IMR-90 (cell line): ENCODE measurements around the gene RELN. TPM values are rescaled to one million over a fixed set of nuclear protein-coding genes. Genes with fewer than 3 reads are reported as not detected.

Experiments used
- ATAC-seq: fragments of 200-7000 bp; cut with Tn5 transposase; 2 replicates; pipeline ENCODE4 v1.9.1; 2020; ENCODE audit warnings: low read depth, mild to moderate bottlenecking, moderate library complexity
- BruUV-seq: library from RNA; stranded (reverse); fragments of 400-500 nt; replicated peaks from 2 replicates; lab custom pipeline; 2021; lab: Mats Ljungman, UMichigan
- CTCF ChIA-PET: fragments of 300-600 bp; formaldehyde crosslinking; extraction: SDS; loops from one replicate; lab custom pipeline; 2021; ENCODE audit warnings: antibody characterized with exemption; lab: Yijun Ruan, JAX
- POLR2A ChIA-PET: fragments of 300-600 bp; sonication (Branson Sonifier 250); formaldehyde crosslinking; loops from one replicate; lab custom pipeline; 2022; ENCODE audit warnings: antibody characterized with exemption; ENCODE audit not compliant: unreplicated experiment; lab: Charles Lee
- DNase-seq: peaks from one replicate; pipeline ENCODE4 v3.0.0; 2013
- H2AFZ ChIP-seq: replicated peaks from 2 replicates; pipeline ENCODE3; 2013; ENCODE audit warnings: low read length, mild to moderate bottlenecking; ENCODE audit not compliant: poor library complexity
- H2AK5ac ChIP-seq: 2 replicates; pipeline ENCODE4 v1.6.1; 2013; ENCODE audit warnings: low read depth, low read length, inconsistent platforms
- H2AK9ac ChIP-seq: replicated peaks from 2 replicates; pipeline ENCODE3; 2013; ENCODE audit warnings: mild to moderate bottlenecking, low read depth, low read length, moderate library complexity; ENCODE audit not compliant: poor library complexity
- H2BK120ac ChIP-seq: 2 replicates; pipeline ENCODE4 v1.6.1; 2013; ENCODE audit warnings: low read depth, low read length, inconsistent platforms
- H2BK15ac ChIP-seq: 3 replicates; pipeline ENCODE4 v1.6.1; 2013; ENCODE audit warnings: low read depth, low read length, inconsistent platforms
- H2BK20ac ChIP-seq: 2 replicates; pipeline ENCODE4 v1.6.1; 2013; ENCODE audit warnings: low read depth, mild to moderate bottlenecking, inconsistent platforms, low read length, moderate library complexity
- H2BK5ac ChIP-seq: 2 replicates; pipeline ENCODE4 v1.6.1; 2013; ENCODE audit warnings: mild to moderate bottlenecking, low read depth, low read length, inconsistent platforms; ENCODE audit not compliant: poor library complexity, severe bottlenecking
- H3K14ac ChIP-seq: replicated peaks from 2 replicates; pipeline ENCODE4 v1.6.1; 2013; ENCODE audit warnings: low read depth, low read length, inconsistent platforms
- H3K18ac ChIP-seq: 2 replicates; pipeline ENCODE4 v1.6.1; 2013; ENCODE audit warnings: low read depth, low read length, control low read depth
- H3K23ac ChIP-seq: 2 replicates; pipeline ENCODE4 v1.6.1; 2013; ENCODE audit warnings: low read depth, low read length, inconsistent platforms
- H3K27ac ChIP-seq: 2 replicates; pipeline ENCODE4 v1.5.1; 2013; ENCODE audit warnings: mild to moderate bottlenecking, control low read depth, low read length; ENCODE audit not compliant: insufficient read depth
- H3K27me3 ChIP-seq: 2 replicates; pipeline ENCODE4 v1.6.1; 2013; ENCODE audit warnings: low read length; ENCODE audit not compliant: control insufficient read depth, insufficient read depth
- H3K36me3 ChIP-seq: 2 replicates; pipeline ENCODE4 v1.6.1; 2013; ENCODE audit warnings: low read length, mixed read lengths; ENCODE audit not compliant: control insufficient read depth, insufficient read depth
- H3K4ac ChIP-seq: 2 replicates; pipeline ENCODE4 v1.6.1; 2013; ENCODE audit warnings: low read depth, low read length, inconsistent platforms
- H3K4me1 ChIP-seq: 2 replicates; pipeline ENCODE4 v1.6.1; 2013; ENCODE audit warnings: low read length, mixed read lengths; ENCODE audit not compliant: control insufficient read depth, insufficient read depth
- H3K4me2 ChIP-seq: 2 replicates; pipeline ENCODE4 v1.6.1; 2013; ENCODE audit warnings: low read depth, mild to moderate bottlenecking, control low read depth, low read length, moderate library complexity
- H3K4me3 ChIP-seq: 2 replicates; pipeline ENCODE4 v1.5.1; 2013; ENCODE audit warnings: low read depth, mild to moderate bottlenecking, control low read depth, low read length, moderate library complexity; ENCODE audit not compliant: insufficient read depth
- H3K56ac ChIP-seq: 2 replicates; pipeline ENCODE4 v1.6.1; 2013; ENCODE audit warnings: low read length, inconsistent platforms; ENCODE audit not compliant: insufficient read depth; ENCODE audit errors: extremely low read depth
- H3K79me1 ChIP-seq, 2 experiments: 2 replicates each; pipeline ENCODE4 v1.6.1; 2013; ENCODE audit warnings: low read length in 2 of 2, inconsistent platforms in 1 of 2, low read depth in 1 of 2
- H3K9ac ChIP-seq: 2 replicates; pipeline ENCODE4 v1.6.1; 2013; ENCODE audit warnings: low read depth, low read length, control low read depth
- H3K9me1 ChIP-seq: 2 replicates; pipeline ENCODE4 v1.6.1; 2013; ENCODE audit warnings: low read length, inconsistent platforms; ENCODE audit not compliant: insufficient read depth
- H3K9me3 ChIP-seq: 2 replicates; pipeline ENCODE4 v1.6.1; 2013; ENCODE audit warnings: low read length; ENCODE audit not compliant: control insufficient read depth, insufficient read depth
- H4K20me1 ChIP-seq: 2 replicates; pipeline ENCODE4 v1.6.1; 2013; ENCODE audit warnings: low read length, inconsistent platforms; ENCODE audit not compliant: insufficient read depth
- H4K5ac ChIP-seq: 2 replicates; pipeline ENCODE4 v1.6.1; 2013; ENCODE audit warnings: mild to moderate bottlenecking, low read depth, low read length, control low read depth
- H4K8ac ChIP-seq, 2 experiments: 2 replicates each; pipeline ENCODE4 v1.6.1; 2013; ENCODE audit warnings: low read depth in 2 of 2, low read length in 2 of 2, control low read depth in 1 of 2, inconsistent platforms in 1 of 2
- H4K91ac ChIP-seq: 2 replicates; pipeline ENCODE4 v1.6.1; 2013; ENCODE audit warnings: low read depth, low read length, inconsistent platforms; ENCODE audit not compliant: insufficient read depth
- BHLHE40 ChIP-seq: fragments of 150-350 bp; IDR thresholded peaks from 2 replicates; pipeline ENCODE4 v1.6.1; 2016; ENCODE audit warnings: mild to moderate bottlenecking, low read depth, low read length
- CEBPB ChIP-seq: IDR thresholded peaks from 2 replicates; pipeline ENCODE4 v1.6.1; 2012; ENCODE audit warnings: low read depth, low read length, improper control_type of control experiment
- CHD1 ChIP-seq: IDR thresholded peaks from 2 replicates; pipeline ENCODE4 v1.6.1; 2012; ENCODE audit warnings: low read depth, low read length, improper control_type of control experiment
- CTCF ChIP-seq: conservative IDR thresholded peaks from 2 replicates; pipeline ENCODE4 v1.5.1; 2012; ENCODE audit warnings: mild to moderate bottlenecking, low read depth, low read length, improper control_type of control experiment
- ELK1 ChIP-seq: fragments of 150-350 bp; IDR thresholded peaks from 2 replicates; pipeline ENCODE4 v1.6.1; 2016; ENCODE audit warnings: low read depth, mild to moderate bottlenecking, low read length, moderate library complexity, borderline replicate concordance
- FOS ChIP-seq: fragments of 150-350 bp; IDR thresholded peaks from 2 replicates; pipeline ENCODE4 v1.6.1; 2016; ENCODE audit warnings: low read depth, low read length
- MAFK ChIP-seq: IDR thresholded peaks from 2 replicates; pipeline ENCODE4 v1.6.1; 2012; ENCODE audit warnings: low read depth, low read length, improper control_type of control experiment
- MAZ ChIP-seq: IDR thresholded peaks from 2 replicates; pipeline ENCODE4 v1.6.1; 2012; ENCODE audit warnings: low read depth, mild to moderate bottlenecking, low read length, improper control_type of control experiment, moderate library complexity, borderline replicate concordance
- MXI1 ChIP-seq: IDR thresholded peaks from 2 replicates; pipeline ENCODE4 v1.6.1; 2012; ENCODE audit warnings: low read depth, mild to moderate bottlenecking, low read length, moderate library complexity, borderline replicate concordance
- NFE2L2 ChIP-seq: fragments of 150-350 bp; IDR thresholded peaks from 2 replicates; pipeline ENCODE4 v1.6.1; 2016; ENCODE audit warnings: low read depth, mild to moderate bottlenecking, low read length
- POLR2A ChIP-seq: IDR thresholded peaks from 2 replicates; pipeline ENCODE4 v1.6.1; 2012; ENCODE audit warnings: mild to moderate bottlenecking, low read depth, low read length
- RAD21 ChIP-seq: IDR thresholded peaks from 2 replicates; pipeline ENCODE4 v1.6.1; 2012; ENCODE audit warnings: low read length, improper control_type of control experiment
- RCOR1 ChIP-seq: IDR thresholded peaks from 2 replicates; pipeline ENCODE4 v1.6.1; 2012; ENCODE audit warnings: mild to moderate bottlenecking, low read length, improper control_type of control experiment; ENCODE audit not compliant: insufficient replicate concordance
- RFX5 ChIP-seq: IDR thresholded peaks from 2 replicates; pipeline ENCODE4 v1.8.0; 2012; ENCODE audit warnings: low read depth, mild to moderate bottlenecking, low read length, moderate library complexity
- SMC3 ChIP-seq: fragments of 150-350 bp; IDR thresholded peaks from 2 replicates; pipeline ENCODE4 v1.6.1; 2016; ENCODE audit warnings: low read depth, mild to moderate bottlenecking, antibody characterized with exemption, low read length, moderate library complexity
- USF2 ChIP-seq: fragments of 150-350 bp; IDR thresholded peaks from 2 replicates; pipeline ENCODE4 v1.6.1; 2017; ENCODE audit warnings: mild to moderate bottlenecking, antibody characterized with exemption, low read length, low read depth
- WGBS, 2 experiments: methylation state at CpG; one replicate each; pipeline versions ENCODE4 v1.1.5 to v1.1.7; 2013; ENCODE audit warnings: missing lambda C conversion rate in 2 of 2; ENCODE audit not compliant: insufficient read length in 1 of 2; ENCODE audit errors: extremely low coverage in 2 of 2; 5-methylcytosine and 5-hydroxymethylcytosine counted together
- dilution Hi-C: fragments of 300-500 bp; cut with HindIII; formaldehyde crosslinking; loops from one replicate; pipeline ENCODE4 v1.14.3; 2018; ENCODE audit warnings: low sequenced_read_pairs; ENCODE audit not compliant: unreplicated experiment
- in situ Hi-C: fragments of 300-500 bp; cut with MboI; formaldehyde crosslinking; loops from 3 replicates; pipeline ENCODE4 v1.14.3; 2019; ENCODE audit warnings: low sequenced_read_pairs, inconsistent platforms, mixed read lengths
- intact Hi-C: fragments of 100-400 bp; cut with micrococcal nuclease; formaldehyde crosslinking; loops from 2 replicates; pipeline ENCODE4 v1.10.0; 2022
- polyA plus RNA-seq, 3 experiments: library from polyadenylated mRNA; depleted of rRNA; stranded (reverse); fragments of >200 nt; gene quantifications; 2 replicates each; pipeline ENCODE4 v1.2.3, GENCODE V29; 2012; ENCODE audit warnings: low replicate concordance in 1 of 3
- total RNA-seq: library from RNA; depleted of rRNA; stranded (reverse); fragments of >200 nt; gene quantifications from 2 replicates; pipeline ENCODE4 v1.2.3, GENCODE V29; 2012

Gene RELN
- total and polyA plus RNA-seq, 2 of the 4 experiments (the other 2 are of a cell fraction), result 14.7 to 23.7 TPM

DNA sequence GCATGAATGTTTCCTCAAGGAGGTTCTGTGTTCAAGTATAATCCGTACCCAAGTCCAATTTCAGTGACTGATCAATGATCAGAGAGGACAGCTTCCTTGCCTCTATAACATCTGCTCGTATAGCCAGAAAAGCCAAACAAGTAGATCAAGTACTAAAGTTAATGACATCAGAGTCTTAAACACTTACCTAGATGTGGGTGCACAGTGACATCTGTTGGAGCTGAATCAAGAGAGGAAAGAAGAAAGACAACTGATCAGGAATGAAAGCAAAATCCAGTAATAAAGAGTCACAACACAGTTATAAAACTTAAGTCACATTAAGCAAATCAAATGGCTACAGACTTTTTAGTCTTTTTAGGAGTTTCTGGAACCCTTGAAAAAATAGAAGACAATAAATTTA lies 236.5 kb downstream of the RELN start:
- no peaks in the 10 kb centered on the region for H4K20me1 ChIP-seq
- ChIA-PET CTCF (no interaction called here), POLR2A (no interaction called here)
- no peak overlapping the region for H2BK20ac ChIP-seq
- H3K36me3 ChIP-seq, result no peaks in the 10 kb centered on the region
- H3K14ac ChIP-seq, result no peak overlapping the region
- H4K5ac ChIP-seq, result no peak overlapping the region
- no peak overlapping the region for H2BK15ac ChIP-seq
- no peak overlapping the region for H2BK5ac ChIP-seq
- no peak overlapping the region for H3K4ac ChIP-seq
- no peak overlapping the region for H2AK9ac ChIP-seq
- peak; percentile 50 for TF ChIP-seq RAD21
- no peak for TF ChIP-seq ELK1
- no peak for TF ChIP-seq RCOR1
- peak; percentile 25; the same call in 1 of the 2 replicates for TF ChIP-seq CTCF
- no peak for TF ChIP-seq MAFK
- no peak for TF ChIP-seq MXI1
- TF ChIP-seq RFX5, result no peak
- no peak for TF ChIP-seq MAZ
- no peak for TF ChIP-seq CEBPB
- no peak for TF ChIP-seq POLR2A
- TF ChIP-seq USF2, result no peak
- TF ChIP-seq CHD1, result no peak
- TF ChIP-seq SMC3, result peak; percentile 39; the same call in 1 of the 2 replicates
- no peak for TF ChIP-seq NFE2L2
- TF ChIP-seq BHLHE40, result no peak
- no peak for TF ChIP-seq FOS
- H3K56ac ChIP-seq, result no peak overlapping the region
- H3K9ac ChIP-seq, result no peak overlapping the region
- no peaks in the 10 kb centered on the region for H3K4me1 ChIP-seq
- H2AFZ ChIP-seq, result no peak overlapping the region
- no peaks in the 10 kb centered on the region for H3K79me1 ChIP-seq
- BruUV-seq, result no TSS peak
- no peak overlapping the region for H4K91ac ChIP-seq
- dilution Hi-C loops, result no loop called here
- no peak overlapping the region for H3K27ac ChIP-seq
- no peak overlapping the region for H2AK5ac ChIP-seq
- in situ Hi-C loops, result no loop called here
- H3K4me2 ChIP-seq, result no peak overlapping the region
- no peaks in the 10 kb centered on the region for H3K9me1 ChIP-seq
- DNase-seq (peak; percentile 27), ATAC-seq (no peak)
- no peak overlapping the region for H3K18ac ChIP-seq
- no peak overlapping the region for H3K4me3 ChIP-seq
- no CpG with 5 or more reads among the region's 2 CpGs for WGBS, 2 experiments
- H3K9me3 ChIP-seq, result no peaks in the 10 kb centered on the region
- H3K27me3 ChIP-seq, result no peaks in the 10 kb centered on the region
- H2BK120ac ChIP-seq, result no peak overlapping the region
- H3K23ac ChIP-seq, result no peak overlapping the region
- H4K8ac ChIP-seq, result no peak overlapping the region
- intact Hi-C loops, result no loop called here
